ENCODE data around the gene UTP25.

Gene UTP25

DNA sequence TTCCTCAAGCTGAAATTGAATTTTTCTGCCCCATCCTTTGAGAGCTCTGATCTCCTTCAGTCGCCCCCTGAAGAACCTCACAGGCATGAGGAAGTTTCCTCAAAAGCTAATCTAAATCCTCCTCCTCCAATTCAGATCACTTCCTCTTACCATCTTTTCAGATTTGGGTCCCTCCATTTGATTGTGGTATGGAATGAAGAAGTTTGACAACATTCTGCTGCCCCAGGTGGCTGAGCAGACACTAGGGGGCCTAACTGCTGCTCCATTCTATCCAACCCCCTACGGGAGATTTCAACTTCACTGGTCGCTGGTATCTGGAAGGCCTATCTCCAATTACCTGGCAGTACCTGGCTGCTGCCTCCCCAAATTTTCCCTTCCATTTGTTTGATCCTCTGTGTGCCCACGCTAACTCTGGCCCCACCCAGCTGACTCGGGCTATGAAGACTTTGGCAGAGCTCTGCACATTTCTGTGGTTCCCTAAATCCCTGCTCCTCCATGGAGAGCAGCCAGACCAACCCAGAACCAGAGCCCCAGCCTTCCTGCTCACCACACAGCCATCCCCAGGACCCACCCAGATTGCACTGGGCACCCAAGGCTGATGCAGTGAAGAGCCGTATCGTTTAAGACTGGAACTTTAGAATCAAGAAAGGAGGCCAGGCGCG lies 29.7 kb upstream of the UTP25 start:
- H3K9ac ChIP-seq (ENCODE audit: low read length) = no peak overlapping the region
- H4K91ac ChIP-seq (ENCODE audit: low read length) = no peak overlapping the region
- no peak overlapping the region for H3K23ac ChIP-seq (ENCODE audit: low read length in 2 of 2)
- H3K4me3 ChIP-seq (ENCODE audit: insufficient read depth in 1 of 2, low read depth in 1 of 2, low read length in 2 of 2) = no peak overlapping the region
- no peak overlapping the region for H3K14ac ChIP-seq (ENCODE audit: low read length in 2 of 2)
- no peak overlapping the region for H2BK12ac ChIP-seq (ENCODE audit: low read length in 2 of 2)
- H3K27ac ChIP-seq (ENCODE audit: low read length, poor library complexity, severe bottlenecking) = no peak overlapping the region
- H2BK120ac ChIP-seq (ENCODE audit: low read depth, low read length) = no peak overlapping the region
- H2AK5ac ChIP-seq (ENCODE audit: low read length, severe bottlenecking) = no peak overlapping the region
- no peak overlapping the region for H2AFZ ChIP-seq (ENCODE audit: low read depth, low read length)
- no peak overlapping the region for H3K4me2 ChIP-seq (ENCODE audit: low read length, poor library complexity, severe bottlenecking)
- H3K9me3 ChIP-seq (ENCODE audit: control insufficient read depth, low read length) = no peaks in the 10 kb centered on the region
- H2BK5ac ChIP-seq (ENCODE audit: low read depth, low read length, poor library complexity, severe bottlenecking) = no peak overlapping the region
- no peaks in the 10 kb centered on the region for H3K4me1 ChIP-seq (ENCODE audit: control insufficient read depth, insufficient read depth, low read depth, low read length)
- WGBS = 81% methylated on average over 9 of the region's 9 CpGs
- no peak overlapping the region for H3K4ac ChIP-seq (ENCODE audit: low read depth in 1 of 2, low read length in 2 of 2)
- no peak overlapping the region for H2BK15ac ChIP-seq (ENCODE audit: low read depth, poor library complexity, severe bottlenecking)
- H3K27me3 ChIP-seq (ENCODE audit: control insufficient read depth in 1 of 2, insufficient read depth in 1 of 2, low read length in 2 of 2) = peaks cover 0 to 17% of the 10 kb centered on the region in 2 experiments
- H3K36me3 ChIP-seq (ENCODE audit: control insufficient read depth in 1 of 2, insufficient read depth in 2 of 2, low read depth in 1 of 2, low read length in 2 of 2) = no peaks in the 10 kb centered on the region
- H3K79me1 ChIP-seq (replicated peaks; ENCODE audit: low read length, poor library complexity, severe bottlenecking) = no peaks in the 10 kb centered on the region
- no peak for DNase-seq
- H3K18ac ChIP-seq (ENCODE audit: low read depth in 1 of 2, low read length in 2 of 2) = no peak overlapping the region
- no peak overlapping the region for H4K8ac ChIP-seq (ENCODE audit: low read length)

DNA sequence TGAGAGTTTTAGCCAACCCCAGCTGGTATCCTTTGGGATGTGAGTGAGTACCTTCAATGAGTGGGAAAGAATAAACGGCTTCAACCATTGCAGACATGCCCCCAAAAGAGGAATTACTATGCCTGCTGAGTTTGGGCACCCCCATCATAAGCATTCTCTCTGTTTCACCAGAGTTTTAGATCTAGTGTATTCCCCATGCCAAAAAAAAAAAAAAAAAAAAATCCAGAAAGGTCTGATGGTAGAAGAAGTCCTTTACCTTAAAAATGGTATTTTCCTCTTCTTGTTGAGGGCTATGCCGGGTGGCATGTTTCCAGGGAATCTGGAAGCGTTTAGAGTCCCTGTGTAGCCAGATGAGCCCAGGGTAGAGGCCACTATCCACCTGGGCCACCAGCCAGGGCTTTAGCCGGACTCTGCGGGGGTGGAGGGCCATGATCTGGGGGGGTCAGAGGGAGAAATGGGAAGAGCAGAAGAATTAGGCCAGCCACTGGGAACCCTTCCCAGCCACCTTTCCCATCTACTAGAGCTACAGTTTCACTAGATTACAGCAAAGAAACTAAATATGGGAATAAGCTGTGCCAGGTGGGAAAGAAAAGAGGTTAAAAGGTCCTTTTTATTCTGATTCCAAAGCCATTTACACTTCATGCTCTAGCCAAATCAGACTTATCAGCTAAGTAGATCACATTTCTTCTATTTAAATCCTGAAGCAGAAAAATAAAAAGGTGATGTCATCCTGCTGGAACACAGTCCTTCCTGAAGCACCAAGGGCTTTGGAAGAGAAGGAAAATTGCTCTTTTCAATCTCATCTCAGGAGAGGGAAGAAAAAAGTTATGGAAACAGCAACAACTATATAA lies 26.6 kb upstream of the UTP25 start:
- DNase-seq = no peak
- Histone ChIP-seq H3K23ac (ENCODE audit: low read length in 2 of 2) (no peak overlapping the region), H3K4me2 (ENCODE audit: low read length, poor library complexity, severe bottlenecking) (no peak overlapping the region), H3K18ac (ENCODE audit: low read depth in 1 of 2, low read length in 2 of 2) (no peak overlapping the region), H2AK5ac (ENCODE audit: low read length, severe bottlenecking) (no peak overlapping the region), H2BK12ac (ENCODE audit: low read length in 2 of 2) (no peak overlapping the region), H3K79me1 (replicated peaks; ENCODE audit: low read length, poor library complexity, severe bottlenecking) (no peaks in the 10 kb centered on the region), H3K36me3 (ENCODE audit: control insufficient read depth in 1 of 2, insufficient read depth in 2 of 2, low read depth in 1 of 2, low read length in 2 of 2) (no peaks in the 10 kb centered on the region), H4K8ac (ENCODE audit: low read length) (no peak overlapping the region), H2BK120ac (ENCODE audit: low read depth, low read length) (no peak overlapping the region), H3K27ac (ENCODE audit: low read length, poor library complexity, severe bottlenecking) (no peak overlapping the region), H3K4me1 (ENCODE audit: control insufficient read depth, insufficient read depth, low read depth, low read length) (peaks cover 10% of the 10 kb centered on the region), H3K27me3 (ENCODE audit: control insufficient read depth in 1 of 2, insufficient read depth in 1 of 2, low read length in 2 of 2) (peaks cover 0 to 12% of the 10 kb centered on the region in 2 experiments), H4K91ac (ENCODE audit: low read length) (no peak overlapping the region), H2BK5ac (ENCODE audit: low read depth, low read length, poor library complexity, severe bottlenecking) (no peak overlapping the region), H3K9ac (ENCODE audit: low read length) (no peak overlapping the region), H3K4ac (ENCODE audit: low read depth in 1 of 2, low read length in 2 of 2) (no peak overlapping the region), H2BK15ac (ENCODE audit: low read depth, poor library complexity, severe bottlenecking) (no peak overlapping the region), H3K4me3 (ENCODE audit: insufficient read depth in 1 of 2, low read depth in 1 of 2, low read length in 2 of 2) (no peak overlapping the region), H2AFZ (ENCODE audit: low read depth, low read length) (no peak overlapping the region), H3K14ac (ENCODE audit: low read length in 2 of 2) (no peak overlapping the region), H3K9me3 (ENCODE audit: control insufficient read depth, low read length) (no peaks in the 10 kb centered on the region)
- WGBS = 67% methylated on average over 2 of the region's 5 CpGs

DNA sequence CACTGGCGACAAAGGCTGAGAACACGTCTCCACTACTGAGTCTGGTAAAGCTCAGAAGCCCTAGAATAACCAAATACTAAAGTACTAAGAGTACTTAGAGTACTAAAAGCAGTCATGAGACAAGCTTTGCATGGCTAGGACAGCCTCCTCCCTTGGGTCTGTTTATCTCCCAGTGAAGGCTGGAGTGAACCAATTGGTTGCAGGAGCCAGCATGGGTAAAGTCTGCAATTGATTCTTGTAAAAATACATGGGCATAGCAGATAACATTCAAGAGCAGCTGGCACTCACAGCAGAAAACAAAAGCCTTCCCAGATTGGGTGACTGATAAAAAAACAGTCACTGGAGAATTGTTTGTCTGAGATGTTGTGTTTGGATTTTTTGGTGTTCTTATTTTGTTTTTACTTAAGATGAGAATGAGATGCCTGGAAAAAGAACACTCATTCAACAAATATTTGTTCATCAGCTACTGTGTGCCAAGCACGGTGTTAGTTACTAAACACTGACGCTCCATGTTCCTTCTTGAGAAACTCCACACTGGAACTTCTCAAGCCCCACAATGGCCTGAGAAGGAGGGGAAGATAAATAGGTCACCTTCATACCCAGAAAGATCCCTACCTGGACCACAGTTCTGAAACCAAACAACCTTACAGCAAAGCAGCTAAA lies 25.5 kb upstream of the UTP25 start:
- Histone ChIP-seq H3K4me2 (ENCODE audit: low read length, poor library complexity, severe bottlenecking) (no peak overlapping the region), H2BK12ac (ENCODE audit: low read length in 2 of 2) (no peak overlapping the region)

DNA sequence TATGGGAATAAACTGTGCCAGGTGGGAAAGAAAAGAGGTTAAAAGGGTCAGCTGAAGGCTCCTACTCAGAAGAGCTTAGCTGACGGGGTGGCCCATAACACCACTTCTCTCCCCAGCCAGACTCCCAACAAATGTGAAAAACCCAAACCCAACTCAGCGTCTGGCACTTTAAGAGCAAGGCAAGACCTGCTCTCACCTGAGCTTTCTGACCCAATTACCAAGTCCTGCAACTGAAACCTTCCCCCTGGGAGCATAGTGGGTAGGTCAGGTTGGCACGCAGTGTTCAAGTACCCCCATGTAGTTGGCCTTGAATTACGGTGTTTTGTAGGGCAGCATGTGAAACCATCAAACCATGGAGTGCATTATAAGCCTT lies 25.0 kb upstream of the UTP25 start:
- Histone ChIP-seq H2AFZ (ENCODE audit: low read depth, low read length) (no peak overlapping the region), H3K4me2 (ENCODE audit: low read length, poor library complexity, severe bottlenecking) (no peak overlapping the region), H3K4ac (ENCODE audit: low read depth in 1 of 2, low read length in 2 of 2) (no peak overlapping the region), H2BK15ac (ENCODE audit: low read depth, poor library complexity, severe bottlenecking) (no peak overlapping the region), H2BK12ac (ENCODE audit: low read length in 2 of 2) (no peak overlapping the region), H2BK120ac (ENCODE audit: low read depth, low read length) (no peak overlapping the region), H2BK5ac (ENCODE audit: low read depth, low read length, poor library complexity, severe bottlenecking) (no peak overlapping the region), H3K9ac (ENCODE audit: low read length) (no peak overlapping the region), H3K18ac (ENCODE audit: low read depth in 1 of 2, low read length in 2 of 2) (no peak overlapping the region), H3K79me1 (replicated peaks; ENCODE audit: low read length, poor library complexity, severe bottlenecking) (no peaks in the 10 kb centered on the region), H3K36me3 (ENCODE audit: control insufficient read depth in 1 of 2, insufficient read depth in 2 of 2, low read depth in 1 of 2, low read length in 2 of 2) (no peaks in the 10 kb centered on the region), H3K27ac (ENCODE audit: low read length, poor library complexity, severe bottlenecking) (no peak overlapping the region), H3K4me1 (ENCODE audit: control insufficient read depth, insufficient read depth, low read depth, low read length) (peaks cover 10% of the 10 kb centered on the region), H3K27me3 (ENCODE audit: control insufficient read depth in 1 of 2, insufficient read depth in 1 of 2, low read length in 2 of 2) (peaks cover 0 to 12% of the 10 kb centered on the region in 2 experiments), H2AK5ac (ENCODE audit: low read length, severe bottlenecking) (no peak overlapping the region), H3K14ac (ENCODE audit: low read length in 2 of 2) (no peak overlapping the region), H3K4me3 (ENCODE audit: insufficient read depth in 1 of 2, low read depth in 1 of 2, low read length in 2 of 2) (no peak overlapping the region), H4K8ac (ENCODE audit: low read length) (no peak overlapping the region), H3K9me3 (ENCODE audit: control insufficient read depth, low read length) (no peaks in the 10 kb centered on the region), H4K91ac (ENCODE audit: low read length) (no peak overlapping the region), H3K23ac (ENCODE audit: low read length in 2 of 2) (no peak overlapping the region)
- DNase-seq = no peak
- 84% methylated on average over 4 of the region's 4 CpGs for WGBS

More for the DNA sequence above, 25.5 kb upstream of the UTP25 start:
- Histone ChIP-seq H3K27me3 (ENCODE audit: control insufficient read depth in 1 of 2, insufficient read depth in 1 of 2, low read length in 2 of 2) (peaks cover 0 to 12% of the 10 kb centered on the region in 2 experiments), H3K4me3 (ENCODE audit: insufficient read depth in 1 of 2, low read depth in 1 of 2, low read length in 2 of 2) (no peak overlapping the region), H2AK5ac (ENCODE audit: low read length, severe bottlenecking) (no peak overlapping the region), H3K18ac (ENCODE audit: low read depth in 1 of 2, low read length in 2 of 2) (no peak overlapping the region), H4K91ac (ENCODE audit: low read length) (no peak overlapping the region), H3K9ac (ENCODE audit: low read length) (no peak overlapping the region), H3K4ac (ENCODE audit: low read depth in 1 of 2, low read length in 2 of 2) (no peak overlapping the region), H4K8ac (ENCODE audit: low read length) (no peak overlapping the region), H3K79me1 (replicated peaks; ENCODE audit: low read length, poor library complexity, severe bottlenecking) (no peaks in the 10 kb centered on the region), H2BK120ac (ENCODE audit: low read depth, low read length) (no peak overlapping the region), H2BK15ac (ENCODE audit: low read depth, poor library complexity, severe bottlenecking) (no peak overlapping the region), H3K4me1 (ENCODE audit: control insufficient read depth, insufficient read depth, low read depth, low read length) (peaks cover 10% of the 10 kb centered on the region), H2AFZ (ENCODE audit: low read depth, low read length) (no peak overlapping the region), H3K36me3 (ENCODE audit: control insufficient read depth in 1 of 2, insufficient read depth in 2 of 2, low read depth in 1 of 2, low read length in 2 of 2) (no peaks in the 10 kb centered on the region), H2BK5ac (ENCODE audit: low read depth, low read length, poor library complexity, severe bottlenecking) (no peak overlapping the region), H3K23ac (ENCODE audit: low read length in 2 of 2) (no peak overlapping the region), H3K9me3 (ENCODE audit: control insufficient read depth, low read length) (no peaks in the 10 kb centered on the region), H3K27ac (ENCODE audit: low read length, poor library complexity, severe bottlenecking) (no peak overlapping the region), H3K14ac (ENCODE audit: low read length in 2 of 2) (no peak overlapping the region)
- WGBS = 100% methylated on average over 3 of the region's 4 CpGs
- DNase-seq = no peak
